ENCODE data around the gene MMAB. TPM values are rescaled to one million over a fixed set of nuclear protein-coding genes. Genes with fewer than 3 reads are reported as not detected.

The MMAB gene
- total and polyA plus RNA-seq, 10 of the 15 experiments (the other 5 are each of a cell fraction or from before 2014, with no cell fraction given) = 10.6 to 65.3 (median 45.2) TPM

GRCh38 chr12:109592905-109593272 lies 19.6 kb upstream of the MMAB start:
- no peak for TF ChIP-seq BMI1 (IDR thresholded peaks at IDR 0.05; ENCODE audit: borderline replicate concordance)
- TF ChIP-seq TAF1 (IDR thresholded peaks at IDR 0.05; ENCODE audit: borderline replicate concordance, low read depth, low read length) = no peak
- TF ChIP-seq ZBTB4 (CRISPR knock-in tag; IDR thresholded peaks at IDR 0.05) = no peak
- TF ChIP-seq RBBP5 (conservative IDR thresholded peaks at IDR 0.05) = no peak
- no peak for TF ChIP-seq POLR2AphosphoS2 (IDR thresholded peaks at IDR 0.05; ENCODE audit: low read depth, low read length)
- no peak for TF ChIP-seq DPF2 (IDR thresholded peaks at IDR 0.05)
- no peak for TF ChIP-seq MYC (IDR thresholded peaks at IDR 0.05; ENCODE audit: insufficient read depth, insufficient read length, insufficient replicate concordance, low read length, severe bottlenecking)
- TF ChIP-seq JUND (IDR thresholded peaks at IDR 0.05; ENCODE audit: low read depth, low read length) = no peak
- TF ChIP-seq STAT1 (conservative IDR thresholded peaks at IDR 0.05) = no peak
- no peak for TF ChIP-seq RELA (IDR thresholded peaks at IDR 0.05; ENCODE audit: borderline replicate concordance, partially characterized antibody)
- TF ChIP-seq ZZZ3 (IDR thresholded peaks at IDR 0.05; ENCODE audit: control insufficient read depth, insufficient read length, low read depth) = no peak
- no peak for TF ChIP-seq CBX5 (IDR thresholded peaks at IDR 0.05; ENCODE audit: low read depth)
- no peak for TF ChIP-seq HDAC2 (IDR thresholded peaks at IDR 0.05)
- TF ChIP-seq CEBPB (IDR thresholded peaks at IDR 0.05; ENCODE audit: borderline replicate concordance in 1 of 2, low read depth in 2 of 2, low read length in 2 of 2) = no peak
- TF ChIP-seq BHLHE40 (IDR thresholded peaks at IDR 0.05; ENCODE audit: borderline replicate concordance in 1 of 2, low read depth in 2 of 2, low read length in 1 of 2) = no peak
- TF ChIP-seq POLR2AphosphoS5 (IDR thresholded peaks at IDR 0.05; ENCODE audit: low read length) = no peak
- no peak for TF ChIP-seq ATF2 (IDR thresholded peaks at IDR 0.05; ENCODE audit: low read length)
- TF ChIP-seq NFYB (IDR thresholded peaks at IDR 0.05; ENCODE audit: insufficient read depth, low read depth, low read length) = no peak
- TF ChIP-seq RFX5 (IDR thresholded peaks at IDR 0.05; ENCODE audit: low read depth, low read length) = no peak
- Histone ChIP-seq H3K27ac (ENCODE audit: control insufficient read depth, insufficient read depth) (no peak overlapping the region), H3K27me3 (replicated peaks in 1 of 2; ENCODE audit: control insufficient read depth in 2 of 2, insufficient read depth in 2 of 2, low read length in 1 of 2) (no peaks in the 10 kb centered on the region), H3K9me3 (replicated peaks; ENCODE audit: control insufficient read depth, insufficient read depth, low read length) (no peaks in the 10 kb centered on the region), H3K4me1 (ENCODE audit: control insufficient read depth, insufficient read depth, low read length) (peaks cover 4% of the 10 kb centered on the region; the same call in 1 of the 2 replicates), H3K4me3 (no peak overlapping the region), H2AFZ (ENCODE audit: control insufficient read depth, low read depth, low read length) (no peak overlapping the region), H3K36me3 (ENCODE audit: control insufficient read depth in 2 of 2, insufficient read depth in 2 of 2, low read length in 1 of 2) (peaks cover 2 to 7% of the 10 kb centered on the region in 2 experiments; a peak in 3 of 4 replicates), H4K20me1 (ENCODE audit: control insufficient read depth, insufficient read depth) (no peaks in the 10 kb centered on the region), H3K4me2 (ENCODE audit: control insufficient read depth, insufficient read depth) (no peak overlapping the region), H3K9ac (ENCODE audit: control insufficient read depth, insufficient read depth, low read length) (no peak overlapping the region), H3K79me2 (ENCODE audit: control insufficient read depth, insufficient read depth, low read length) (no peaks in the 10 kb centered on the region)
- SMC1A ChIA-PET (ENCODE audit: uncharacterized antibody, unreplicated experiment) = no interaction called here
- DNase-seq (ENCODE audit: low read depth, low spot score) = no peak
- in situ Hi-C loops (cut with MboI) = loop anchor here (5.0 kb wide), 1 partner anchor 184 kb away; no protein-coding TSS in a partner anchor
- intact Hi-C loops (cut with micrococcal nuclease; ENCODE audit: unreplicated experiment) = no loop called here
- no peak for ATAC-seq
- no TSS peak for BruUV-seq (replicated peaks)
- CTCF ChIA-PET = interaction anchor here (0.9 kb wide), 1 partner anchor 139 kb away, joined by 3 read pairs; no protein-coding TSS in a partner anchor
- POLR2A ChIA-PET = interaction anchor here (1.3 kb wide), 1 partner anchor 21 kb away, joined by 4 read pairs; no protein-coding TSS in a partner anchor
- no peak for FAIRE-seq
- RAD21 ChIA-PET (ENCODE audit: unreplicated experiment) = no interaction called here
- 73% methylated on average over 9 of the region's 9 CpGs for WGBS (ENCODE audit: insufficient coverage, insufficient replicate concordance, low lambda C conversion rate, missing lambda C conversion rate)

All from GM12878 (cell line).